HFF-Myc (cell line): Measurements from ENCODE around the gene IL1B.

ENCODE experiments used
- DNase-seq: peaks from one replicate; pipeline ENCODE4 v3.0.0-alpha.2; 2011; ENCODE audit warnings: low read depth; ENCODE audit errors: extremely low read depth
- H3K4me3 ChIP-seq: replicated peaks from 2 replicates; pipeline ENCODE4 v1.5.1; 2011; ENCODE audit warnings: low read depth, mild to moderate bottlenecking, control low read depth, low read length
- CTCF ChIP-seq: IDR thresholded peaks from 2 replicates; pipeline ENCODE4 v1.5.1; 2012; ENCODE audit warnings: mild to moderate bottlenecking, low read depth, low read length, control low read depth; ENCODE audit errors: missing control alignments

The IL1B gene

GRCh38 chr2:112880696-112881095 lies 44.1 kb upstream of the IL1B start:
- no peak for TF ChIP-seq CTCF
- DNase-seq, result no peak
- H3K4me3 ChIP-seq, result no peak overlapping the region

- TF ChIP-seq CTCF, result no peak
- DNase-seq, result no peak
- H3K4me3 ChIP-seq, result no peak overlapping the region
Measured at GRCh38 chr2:112880091-112880531, 43.5 kb upstream of the IL1B start.

- H3K4me3 ChIP-seq, result no peak overlapping the region
- no peak for TF ChIP-seq CTCF
- no peak for DNase-seq
Measured at GRCh38 chr2:112879491-112880041, 43.0 kb upstream of the IL1B start.

- DNase-seq, result no peak
- H3K4me3 ChIP-seq, result no peak overlapping the region
- no peak for TF ChIP-seq CTCF
Measured at GRCh38 chr2:112877423-112877822, 40.8 kb upstream of the IL1B start.

- TF ChIP-seq CTCF, result no peak
- H3K4me3 ChIP-seq, result no peak overlapping the region
- no peak for DNase-seq
Measured at GRCh38 chr2:112876971-112877361, 40.4 kb upstream of the IL1B start.

- no peak overlapping the region for H3K4me3 ChIP-seq
- no peak for TF ChIP-seq CTCF
- no peak for DNase-seq
Measured at GRCh38 chr2:112876257-112876970, 39.8 kb upstream of the IL1B start.
